ENCODE measurements around the gene FBXO5.

The FBXO5 gene

DNA sequence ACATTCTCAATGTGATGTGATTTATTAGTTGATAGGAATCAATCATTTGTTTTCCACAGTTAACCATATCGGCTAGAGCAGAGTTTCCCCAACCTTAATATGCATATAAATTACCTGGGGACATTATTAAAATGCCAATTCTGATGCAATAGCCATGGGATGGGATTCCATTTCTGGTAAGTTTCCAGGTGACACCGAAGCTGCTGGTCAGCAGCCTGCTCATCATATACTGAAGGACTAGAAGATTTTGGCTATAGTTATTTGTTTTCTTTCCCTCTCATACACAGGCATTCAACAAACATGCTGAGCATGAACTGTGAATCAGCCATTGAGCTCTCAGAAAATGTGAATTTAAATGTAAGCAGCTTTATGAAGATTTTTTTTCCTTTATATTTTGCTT is 35.8 kb downstream of the FBXO5 start:
- no peak for DNase-seq

DNA sequence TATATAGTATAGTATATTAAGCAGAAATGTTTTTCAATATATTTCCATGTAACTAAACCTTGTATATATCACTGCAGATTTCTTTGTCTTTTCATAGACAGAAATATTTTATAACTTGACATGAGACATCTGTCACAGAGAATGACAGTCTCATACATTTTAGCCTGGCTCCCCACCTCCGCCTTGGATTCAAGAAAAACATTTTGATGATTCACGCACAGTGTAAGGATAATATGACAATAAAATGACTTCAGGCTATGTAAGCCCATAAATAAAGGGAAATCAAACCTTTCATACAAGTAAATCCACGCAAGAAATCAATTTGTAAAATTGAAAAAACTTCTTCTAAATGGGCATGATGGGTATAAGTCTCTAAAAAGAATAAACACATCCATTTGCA is 36.4 kb downstream of the FBXO5 start:
- no peak for DNase-seq

GRCh38 chr6:152943260-152943897 is 39.5 kb downstream of the FBXO5 start:
- no peak for DNase-seq

DNA sequence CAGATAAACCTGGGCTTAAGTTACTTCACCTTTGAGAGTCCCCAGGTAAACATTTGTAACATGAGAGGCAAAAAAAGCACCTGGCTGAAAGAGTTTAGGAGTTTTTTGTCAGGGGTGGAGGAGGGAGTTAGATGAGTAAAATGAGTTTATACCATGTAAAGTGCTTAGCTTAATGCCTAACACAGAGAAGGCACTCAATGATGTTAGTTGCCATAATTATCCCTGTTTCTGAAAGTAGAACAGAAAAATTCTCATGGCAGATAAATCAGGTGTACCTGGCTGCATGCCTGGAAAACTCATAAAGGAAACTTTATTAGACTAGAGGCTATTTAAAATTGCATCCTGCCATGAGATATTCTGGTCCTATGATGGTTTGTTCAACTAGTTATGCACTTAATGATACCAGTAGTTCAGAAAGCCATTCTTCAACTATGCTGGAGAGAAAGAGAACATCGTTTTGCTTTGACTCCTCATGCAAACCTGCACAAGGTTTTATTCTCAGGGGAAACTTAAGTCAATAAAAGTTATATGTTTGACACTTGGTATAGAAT is 40.4 kb downstream of the FBXO5 start:
- DNase-seq: no peak

GRCh38 chr6:152941746-152942145 is 41.1 kb downstream of the FBXO5 start:
- no peak for DNase-seq

- DNase-seq: no peak
These were observed 50.0 kb downstream of the FBXO5 start for GRCh38 chr6:152932865-152933264.

- DNase-seq: no peak
These were observed 60.1 kb downstream of the FBXO5 start for GRCh38 chr6:152922706-152923105.

All from stimulated activated naive CD4-positive, alpha-beta T cell (primary cell).